ENCODE measurements around the gene DNTT.

The DNTT gene

DNA sequence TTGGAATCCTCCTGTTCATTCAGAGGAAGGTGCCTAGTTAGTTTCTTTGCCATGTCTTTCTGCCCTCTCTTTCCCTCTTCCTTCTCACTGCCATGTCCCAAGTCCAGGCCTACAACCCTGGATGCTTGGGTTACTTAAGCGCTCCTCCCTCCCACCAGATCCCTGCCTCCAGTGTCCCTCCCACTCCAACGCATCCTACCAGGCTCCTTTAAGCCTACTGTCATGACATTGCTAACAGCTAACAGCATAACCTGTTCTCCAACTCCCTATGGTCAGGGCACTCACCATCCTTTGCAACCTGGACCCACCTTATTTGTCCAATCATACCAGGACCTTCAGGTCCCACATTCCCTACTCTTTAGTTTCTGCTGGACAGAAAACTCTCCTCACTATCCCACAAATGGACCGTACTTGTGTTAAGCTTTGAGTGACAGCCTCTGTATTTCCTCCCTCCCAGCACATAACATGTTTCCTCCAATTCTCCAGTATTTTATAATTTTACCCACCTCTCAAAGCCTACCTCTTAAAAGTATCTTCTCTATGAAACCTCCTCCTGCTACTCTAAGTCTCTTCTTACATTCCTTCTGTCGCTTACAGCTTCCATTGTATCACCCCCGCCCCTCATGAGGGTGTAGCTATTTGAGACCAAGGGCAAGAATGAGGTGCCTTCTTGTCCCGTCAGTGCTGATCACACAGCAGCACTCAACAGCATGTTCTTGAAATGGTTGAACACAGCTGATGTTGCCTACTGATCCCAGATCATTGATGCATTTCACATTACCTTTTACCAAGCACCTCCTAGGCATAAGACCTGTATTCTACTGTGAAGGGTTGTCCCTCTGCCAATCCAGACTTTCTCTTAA, 34.6 kb upstream of the DNTT start:
- TF ChIP-seq GATA3 (IDR thresholded peaks at IDR 0.05; ENCODE audit: low read depth, low read length): no peak
- TF ChIP-seq GATA2 (IDR thresholded peaks at IDR 0.05; ENCODE audit: low read depth, low read length): no peak

DNA sequence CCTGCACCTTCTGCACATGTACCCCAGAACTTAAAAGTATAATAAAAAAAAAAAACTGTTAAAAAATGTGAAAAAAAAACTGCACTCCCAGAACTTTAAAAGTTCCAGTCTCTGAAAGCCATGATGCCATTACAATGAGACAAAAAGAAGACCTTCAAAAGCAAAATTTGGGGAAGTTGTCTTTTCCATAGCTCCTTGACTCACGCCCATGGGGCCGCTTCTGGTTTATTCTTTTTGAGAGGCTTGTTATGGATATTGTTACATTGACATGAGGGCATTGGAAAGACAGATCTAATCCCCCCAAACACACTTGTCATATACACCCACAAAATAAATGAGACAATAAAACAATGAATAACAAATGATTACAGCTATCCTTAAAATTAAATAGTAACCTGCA, 33.7 kb upstream of the DNTT start:
- TF ChIP-seq GATA2 (IDR thresholded peaks at IDR 0.05; ENCODE audit: low read depth, low read length) (no peak), GATA3 (IDR thresholded peaks at IDR 0.05; ENCODE audit: low read depth, low read length) (no peak)

DNA sequence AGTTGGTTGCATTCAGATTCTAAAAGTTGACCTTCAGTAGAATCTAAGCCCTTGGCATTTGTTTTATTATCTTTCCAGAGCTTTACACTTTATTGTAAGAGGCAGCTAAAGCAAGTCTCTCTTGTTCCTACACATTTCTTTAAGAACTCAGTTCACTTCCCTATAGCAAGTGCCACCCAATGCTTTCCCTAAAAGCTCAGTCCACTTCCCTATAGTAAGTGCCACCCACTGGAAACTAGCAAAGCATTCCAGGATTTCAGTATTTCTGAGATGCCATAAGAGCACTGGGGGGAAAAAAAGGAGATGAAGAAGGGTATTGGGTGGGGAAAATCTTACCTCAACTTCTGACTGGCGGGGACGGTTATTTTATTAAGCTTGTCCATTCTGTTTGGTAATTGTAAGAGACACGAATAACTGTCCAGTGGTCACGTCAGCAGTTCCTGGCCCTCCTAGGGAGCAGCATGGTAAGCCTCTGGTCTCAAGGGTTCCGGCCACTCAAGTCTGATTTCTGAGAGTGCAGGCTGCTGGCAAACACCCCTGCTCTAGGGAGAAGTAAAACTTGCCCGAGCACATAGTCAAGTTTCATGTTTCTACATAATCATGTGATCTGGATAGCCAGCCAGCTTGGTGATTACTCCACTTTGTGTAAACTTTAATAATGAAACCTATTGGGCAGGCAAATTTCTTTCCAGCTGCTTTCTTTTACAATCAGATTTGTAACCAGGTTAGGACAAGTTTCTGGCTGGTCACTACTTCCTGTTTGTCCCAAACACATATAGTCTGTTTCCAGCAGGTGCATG, 33.0 kb upstream of the DNTT start, which contains the start of gene BLNK:
TSS of gene BLNK (minus strand) at position 554 of the 800 bp plus-strand sequence. CDS start at position 383, 171 bp downstream.
- TF ChIP-seq GATA3 (IDR thresholded peaks at IDR 0.05; ENCODE audit: low read depth, low read length): no peak
- TF ChIP-seq GATA2 (IDR thresholded peaks at IDR 0.05; ENCODE audit: low read depth, low read length): no peak

DNA sequence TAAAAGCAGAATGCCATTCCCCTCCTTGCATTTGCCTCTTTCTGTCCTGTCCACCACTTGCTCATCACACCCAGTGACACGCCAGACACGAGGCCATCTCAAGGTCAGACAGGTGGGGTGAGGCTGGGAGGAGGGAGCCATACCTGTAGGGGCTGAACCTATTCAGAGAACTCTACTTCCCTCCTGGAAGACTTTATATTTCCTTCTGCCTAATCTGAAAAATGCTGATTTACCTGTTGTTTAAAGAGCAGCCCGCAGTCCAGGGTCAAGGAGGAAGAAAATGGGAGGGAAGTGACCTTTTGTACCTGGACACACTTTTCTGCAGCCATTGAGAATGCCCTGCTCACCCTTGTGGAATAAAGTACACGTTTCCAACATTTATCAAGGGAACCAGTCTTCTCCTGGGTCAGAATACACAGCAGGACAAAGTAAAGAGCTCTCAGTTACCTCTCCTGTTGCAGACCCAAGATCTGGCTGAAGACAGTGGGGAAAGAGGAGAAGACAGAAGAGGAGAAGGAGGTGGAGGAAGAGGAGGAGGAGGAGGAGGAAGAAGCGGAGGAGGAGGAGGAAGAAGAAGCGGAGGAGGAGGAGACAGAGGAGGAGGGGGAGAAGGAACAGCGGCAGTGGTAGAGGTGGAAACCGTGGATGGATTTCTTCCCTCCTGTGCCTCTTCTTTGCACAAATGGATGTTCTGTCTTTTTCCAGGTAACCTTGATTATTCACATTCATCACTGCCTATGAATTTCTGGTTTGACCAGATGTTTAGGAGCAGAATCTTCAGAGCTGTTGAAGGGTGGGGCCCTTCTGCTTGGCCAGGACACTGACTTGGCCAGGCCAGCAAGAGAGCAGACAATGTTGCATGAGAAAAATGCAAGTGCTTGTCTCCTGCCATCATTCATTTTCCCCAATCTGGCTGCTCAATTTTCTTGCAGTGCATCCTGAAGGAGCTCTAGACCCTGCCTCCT, 31.6 kb upstream of the DNTT start:
- TF ChIP-seq GATA2 (IDR thresholded peaks at IDR 0.05; ENCODE audit: low read depth, low read length): no peak

DNA sequence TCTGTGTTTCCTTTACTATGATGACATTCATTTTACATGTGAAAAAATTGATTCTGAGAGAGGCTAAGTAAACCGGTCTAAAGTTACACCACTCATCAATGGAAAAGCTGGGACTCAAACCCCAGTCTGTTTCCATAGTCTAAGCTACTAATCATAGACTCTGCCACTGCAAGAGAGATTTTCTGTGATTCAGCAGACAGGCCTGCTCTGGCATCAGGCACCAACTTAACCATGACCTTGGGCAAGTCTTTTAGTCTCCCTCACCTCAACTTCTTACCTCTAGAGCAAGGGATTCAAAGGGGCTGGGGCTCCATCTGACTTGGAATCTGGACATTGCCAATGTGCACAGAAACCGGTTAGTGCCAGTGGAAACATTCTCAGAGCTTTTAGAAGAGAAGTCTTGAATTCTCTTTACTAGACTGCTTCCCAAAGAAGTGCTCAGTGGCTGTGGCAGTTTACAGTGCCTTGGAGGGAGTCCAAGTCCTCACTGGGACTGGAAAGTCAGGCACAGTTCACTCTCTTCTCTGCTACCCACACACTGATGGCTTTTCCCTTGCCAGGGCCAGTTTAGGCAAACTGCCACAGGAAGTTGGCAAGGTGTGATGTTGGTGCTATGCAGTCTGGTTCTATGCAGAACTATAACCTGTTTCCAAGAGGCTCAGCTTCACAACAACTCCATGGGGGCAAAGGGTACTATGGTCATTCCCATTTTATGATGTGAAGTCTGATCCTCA, 28.4 kb upstream of the DNTT start:
- TF ChIP-seq GATA3 (IDR thresholded peaks at IDR 0.05; ENCODE audit: low read depth, low read length) (no peak), GATA2 (IDR thresholded peaks at IDR 0.05; ENCODE audit: low read depth, low read length) (no peak)

DNA sequence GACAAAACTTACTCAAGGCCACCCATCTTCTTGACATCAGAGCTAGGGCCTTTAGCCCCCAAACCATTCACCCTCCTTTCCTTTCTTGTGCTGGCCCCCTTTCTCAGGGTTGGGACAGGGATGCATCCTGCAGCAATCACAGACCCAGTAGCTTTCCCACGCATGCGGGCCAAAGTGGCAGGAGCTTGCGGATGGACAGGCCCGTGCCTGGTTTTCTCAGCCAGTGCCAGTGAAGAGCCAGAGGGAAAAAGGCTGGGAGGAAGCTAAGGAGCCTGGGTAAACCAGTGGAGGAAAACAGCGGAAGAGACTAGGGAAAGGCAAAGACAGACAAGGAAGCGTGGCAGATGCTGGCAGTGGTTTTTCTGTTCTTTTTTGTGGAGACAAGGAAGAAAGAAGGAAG, 27.8 kb upstream of the DNTT start:
- no peak for TF ChIP-seq GATA3 (IDR thresholded peaks at IDR 0.05; ENCODE audit: low read depth, low read length)
- TF ChIP-seq GATA2 (IDR thresholded peaks at IDR 0.05; ENCODE audit: low read depth, low read length): no peak

DNA sequence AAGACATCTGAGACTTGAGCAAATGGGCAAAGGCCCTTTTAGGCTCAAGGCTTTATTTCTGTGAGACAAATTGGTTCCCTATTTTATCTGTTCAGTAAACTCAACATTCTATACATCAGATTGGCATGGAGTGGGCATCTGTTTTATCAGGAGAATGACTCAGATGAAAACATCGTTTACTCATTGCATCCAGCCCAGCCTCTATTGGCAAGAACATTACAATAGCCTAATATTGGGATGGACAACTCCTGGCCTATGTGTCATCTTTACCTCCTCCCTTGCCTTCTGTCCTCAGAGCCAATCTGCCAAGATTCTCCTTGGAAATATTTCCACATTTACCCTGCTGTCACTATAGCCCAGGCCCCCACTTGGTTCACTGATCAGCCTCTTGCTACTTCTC, 27.4 kb upstream of the DNTT start:
- no peak for TF ChIP-seq GATA2 (IDR thresholded peaks at IDR 0.05; ENCODE audit: low read depth, low read length)
- no peak for TF ChIP-seq GATA3 (IDR thresholded peaks at IDR 0.05; ENCODE audit: low read depth, low read length)

DNA sequence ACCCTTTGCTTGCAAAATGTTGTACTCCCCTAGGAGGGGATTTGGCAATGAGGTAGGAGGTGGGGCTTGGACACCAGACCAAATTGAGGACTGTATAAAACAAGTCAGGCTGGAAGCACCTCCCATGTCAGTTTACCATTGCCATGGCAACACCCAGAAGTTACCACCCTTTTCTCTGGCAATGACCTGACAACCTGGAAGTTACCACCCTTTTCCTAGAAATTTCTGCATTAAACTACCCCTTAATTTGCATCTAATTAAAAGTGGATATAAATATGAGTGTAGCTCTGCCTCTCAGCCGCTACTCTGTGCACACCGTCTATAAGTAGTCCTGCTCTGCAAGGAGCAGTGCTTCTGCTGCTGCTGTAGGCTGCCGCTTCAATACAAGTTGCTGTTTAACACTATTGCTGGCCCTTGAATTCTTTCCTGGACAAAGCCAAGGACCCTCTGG, 25.0 kb upstream of the DNTT start:
- TF ChIP-seq GATA3 (IDR thresholded peaks at IDR 0.05; ENCODE audit: low read depth, low read length): no peak
- no peak for TF ChIP-seq GATA2 (IDR thresholded peaks at IDR 0.05; ENCODE audit: low read depth, low read length)

DNA sequence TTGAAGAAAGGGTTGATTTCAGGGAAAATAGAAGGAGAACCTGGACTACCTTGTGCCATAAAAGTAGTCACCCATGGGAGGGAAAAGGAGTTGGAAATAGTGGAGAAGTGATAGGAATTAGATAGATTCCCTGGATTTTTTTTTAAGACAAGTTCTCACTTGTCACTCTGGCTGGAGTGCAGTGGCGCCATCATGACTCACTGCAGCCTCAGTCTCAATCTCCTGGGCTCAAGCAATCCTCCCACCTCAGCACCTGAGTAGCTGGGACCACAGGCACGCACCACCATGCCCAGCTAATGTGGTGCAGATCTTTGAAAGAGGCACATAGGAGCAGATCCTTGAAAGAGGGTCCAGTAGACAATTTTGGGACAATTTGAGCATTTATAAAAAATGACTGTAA, 23.4 kb upstream of the DNTT start:
- TF ChIP-seq GATA2 (IDR thresholded peaks at IDR 0.05; ENCODE audit: low read depth, low read length) (no peak), GATA3 (IDR thresholded peaks at IDR 0.05; ENCODE audit: low read depth, low read length) (no peak)

DNA sequence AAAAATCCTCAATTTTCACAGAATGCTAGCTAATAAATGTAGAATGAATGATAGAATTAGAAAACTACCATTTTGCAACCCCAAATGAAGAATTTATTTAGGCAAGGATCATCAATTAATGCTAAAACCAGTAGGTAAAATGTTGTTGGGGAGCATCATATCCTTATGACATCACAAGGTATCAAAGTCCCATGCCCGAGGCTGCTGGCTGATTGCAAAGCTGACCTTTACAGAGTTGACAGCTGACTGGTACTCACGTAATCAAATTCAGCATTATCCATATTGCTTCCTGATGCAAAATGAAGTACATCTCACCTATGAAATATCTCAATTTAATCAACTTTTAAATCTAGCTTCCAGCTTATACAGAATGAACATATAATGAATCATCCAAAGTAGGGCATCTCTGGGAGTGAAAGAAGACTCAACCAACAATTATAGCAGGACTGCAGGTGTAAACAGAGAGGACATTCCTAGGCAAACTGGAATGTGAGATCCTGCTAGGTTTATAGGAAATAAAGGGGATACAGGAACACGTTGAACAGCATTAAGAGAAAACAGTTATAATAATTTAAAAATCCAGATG, 22.7 kb upstream of the DNTT start:
- TF ChIP-seq GATA3 (IDR thresholded peaks at IDR 0.05; ENCODE audit: low read depth, low read length) (no peak), GATA2 (IDR thresholded peaks at IDR 0.05; ENCODE audit: low read depth, low read length) (no peak)

DNA sequence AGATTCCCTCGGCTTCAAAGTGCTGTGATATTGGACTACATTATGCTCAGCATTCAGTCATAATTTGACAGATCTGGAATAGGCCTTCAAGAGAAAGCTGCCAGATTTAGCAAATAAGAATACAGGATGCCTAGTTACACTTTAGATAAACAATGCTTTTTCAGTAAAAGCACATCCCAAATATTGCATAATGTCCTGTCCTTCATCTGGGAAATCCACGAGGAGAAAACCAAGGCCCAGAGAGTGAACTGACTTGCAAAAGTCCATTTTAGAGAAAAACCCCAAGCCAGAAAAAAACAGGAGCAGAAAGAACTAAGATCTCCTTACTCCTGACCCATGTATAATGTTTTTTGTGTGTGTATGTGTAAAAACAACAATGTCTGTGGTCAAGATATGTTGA, 20.9 kb upstream of the DNTT start:
- no peak for TF ChIP-seq GATA2 (IDR thresholded peaks at IDR 0.05; ENCODE audit: low read depth, low read length)
- no peak for TF ChIP-seq GATA3 (IDR thresholded peaks at IDR 0.05; ENCODE audit: low read depth, low read length)

DNA sequence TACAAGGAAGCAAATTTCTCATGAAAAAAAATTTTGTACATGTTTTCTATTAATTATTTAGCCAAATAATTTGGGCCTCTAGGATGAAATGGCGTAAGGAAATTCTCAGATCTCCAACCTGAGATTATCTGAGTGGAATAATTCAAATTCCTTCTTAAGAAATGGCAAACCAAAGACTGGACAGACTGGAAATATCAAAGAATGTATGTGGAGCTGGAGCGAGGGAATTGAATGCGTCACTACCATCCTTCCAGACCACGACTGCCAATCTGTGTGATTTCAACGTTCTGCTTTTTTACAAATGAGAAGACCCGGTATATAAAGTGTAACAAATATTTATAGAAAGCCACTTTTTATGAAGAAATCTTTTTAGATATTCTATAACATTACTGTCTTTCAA, 20.5 kb upstream of the DNTT start:
- TF ChIP-seq GATA3 (IDR thresholded peaks at IDR 0.05; ENCODE audit: low read depth, low read length): no peak
- TF ChIP-seq GATA2 (IDR thresholded peaks at IDR 0.05; ENCODE audit: low read depth, low read length): no peak

DNA sequence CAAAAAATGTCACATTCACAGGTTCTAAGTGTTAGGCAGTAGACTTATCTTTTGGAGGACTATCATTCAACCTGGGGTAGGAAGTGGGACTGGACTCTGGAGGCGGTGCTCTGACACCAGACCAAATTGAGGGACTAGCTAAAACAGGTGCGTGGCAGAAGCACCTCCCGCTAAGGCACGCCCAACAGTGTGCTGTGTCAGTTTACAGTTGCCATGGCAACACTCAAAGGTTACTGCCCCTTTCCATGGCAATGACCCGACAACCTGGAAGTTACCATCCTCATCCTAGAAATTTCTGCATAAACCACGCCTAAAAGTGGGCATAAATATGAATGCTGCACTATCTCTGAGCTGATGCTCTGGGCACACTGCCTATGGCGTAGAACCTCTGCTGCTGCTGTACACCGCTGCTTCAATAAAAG, 18.9 kb upstream of the DNTT start:
- TF ChIP-seq GATA3 (IDR thresholded peaks at IDR 0.05; ENCODE audit: low read depth, low read length) (no peak), GATA2 (IDR thresholded peaks at IDR 0.05; ENCODE audit: low read depth, low read length) (no peak)

All from SH-SY5Y (cell line).